HepG2 (cell line): ENCODE measurements around the gene OLFM2. TPM values are rescaled to one million over a fixed set of nuclear protein-coding genes. Genes with fewer than 3 reads are reported as not detected.

ENCODE experiments used
- ELF4 ChIP-seq: sonication (generic); formaldehyde crosslinking; IDR thresholded peaks from 2 replicates; pipeline ENCODE4 v1.5.0; 2020; ENCODE audit warnings: missing genetic modification reagents, mild to moderate bottlenecking, moderate library complexity, borderline replicate concordance
- JUND ChIP-seq: sonication (generic); formaldehyde crosslinking; IDR thresholded peaks from 2 replicates; pipeline ENCODE4 v1.8.0; 2022; ENCODE audit warnings: mild to moderate bottlenecking, missing genetic modification reagents
- KDM4B ChIP-seq: sonication (generic); formaldehyde crosslinking; IDR thresholded peaks from 2 replicates; pipeline ENCODE4 v1.4.0; 2020; ENCODE audit warnings: missing genetic modification reagents
- LCORL ChIP-seq, 2 experiments: fragments of 450-650 bp in 1 of 2; sonication (generic) in 1 of 2; formaldehyde crosslinking in 1 of 2; IDR thresholded peaks; 2 replicates each; pipeline versions ENCODE4 v1.5.0 to v1.6.1; 2017 to 2020; ENCODE audit warnings: antibody characterized with exemption in 1 of 2, missing genetic modification reagents in 1 of 2
- MXD1 ChIP-seq: sonication (generic); formaldehyde crosslinking; IDR thresholded peaks from 2 replicates; pipeline ENCODE4 v1.4.0; 2020; ENCODE audit warnings: mild to moderate bottlenecking, missing genetic modification reagents
- NKX3-1 ChIP-seq: sonication (generic); formaldehyde crosslinking; IDR thresholded peaks from 2 replicates; pipeline ENCODE4 v1.5.0; 2020; ENCODE audit warnings: missing genetic modification reagents
- POLR2AphosphoS5 ChIP-seq: IDR thresholded peaks from 2 replicates; pipeline ENCODE4 v1.6.1; 2012; ENCODE audit warnings: low read depth, low read length
- RBAK ChIP-seq: sonication (generic); formaldehyde crosslinking; IDR thresholded peaks from 2 replicates; pipeline ENCODE4 v1.5.1; 2020; ENCODE audit warnings: mild to moderate bottlenecking, missing genetic modification reagents
- REXO4 ChIP-seq: sonication (generic); formaldehyde crosslinking; IDR thresholded peaks from 2 replicates; pipeline ENCODE4 v1.8.0; 2022; ENCODE audit warnings: missing genetic modification reagents, mild to moderate bottlenecking, borderline replicate concordance
- SAP130 ChIP-seq: IDR thresholded peaks from 2 replicates; pipeline ENCODE4 v1.6.1; 2016; ENCODE audit warnings: low read depth
- TEAD3 ChIP-seq: optimal IDR thresholded peaks from 2 replicates; pipeline ENCODE3; 2016; ENCODE audit warnings: borderline replicate concordance
- THAP7 ChIP-seq: sonication (generic); formaldehyde crosslinking; IDR thresholded peaks from 2 replicates; pipeline ENCODE4 v1.8.1; 2023; ENCODE audit warnings: mild to moderate bottlenecking, missing genetic modification reagents
- ZBTB33 ChIP-seq: sonication (generic); formaldehyde crosslinking; IDR thresholded peaks from 2 replicates; pipeline ENCODE4 v1.4.0; 2020; ENCODE audit warnings: missing genetic modification reagents
- ZKSCAN1 ChIP-seq: fragments of 150-350 bp; IDR thresholded peaks from 2 replicates; pipeline ENCODE4 v1.6.1; 2014; ENCODE audit warnings: low read length
- ZNF18 ChIP-seq: sonication (generic); formaldehyde crosslinking; IDR thresholded peaks from 2 replicates; pipeline ENCODE4 v1.8.0; 2022; ENCODE audit warnings: mild to moderate bottlenecking, missing genetic modification reagents; ENCODE audit not compliant: insufficient replicate concordance
- ZNF20 ChIP-seq: sonication (generic); formaldehyde crosslinking; IDR thresholded peaks from 2 replicates; pipeline ENCODE4 v1.4.0; 2020; ENCODE audit warnings: mild to moderate bottlenecking, moderate library complexity, missing genetic modification reagents
- ZNF3 ChIP-seq: IDR thresholded peaks from 2 replicates; pipeline ENCODE4 v1.7.0; 2017; ENCODE audit warnings: inconsistent platforms
- ZNF329 ChIP-seq: sonication (generic); formaldehyde crosslinking; IDR thresholded peaks from 2 replicates; pipeline ENCODE4 v1.9.0; 2021; ENCODE audit warnings: low read depth, mild to moderate bottlenecking, missing genetic modification reagents
- ZNF441 ChIP-seq: sonication (generic); formaldehyde crosslinking; IDR thresholded peaks from 2 replicates; pipeline ENCODE4 v1.7.0; 2021; ENCODE audit warnings: missing genetic modification reagents, borderline replicate concordance
- ZNF75D ChIP-seq: sonication (generic); formaldehyde crosslinking; IDR thresholded peaks from 2 replicates; pipeline ENCODE4 v1.8.1; 2023; ENCODE audit warnings: missing genetic modification reagents, mild to moderate bottlenecking, borderline replicate concordance
- ZNF781 ChIP-seq: sonication (generic); formaldehyde crosslinking; IDR thresholded peaks from 2 replicates; pipeline ENCODE4 v1.5.1; 2020; ENCODE audit warnings: borderline replicate concordance, mild to moderate bottlenecking, missing genetic modification reagents; ENCODE audit errors: not compliant biosample characterization
- polyA plus RNA-seq, 8 experiments: library from polyadenylated mRNA; depleted of rRNA in 3 of 8; stranded (reverse) in 7 of 8; unstranded in 1 of 8; fragments of >200 nt; fragmentation: Illumina TruSeq in 4 of 8; extraction: Trizol in 4 of 8; gene quantifications; 2 replicates each; pipeline versions ENCODE4 v1.2.1 to v1.2.3, GENCODE V29; 2011 to 2016; ENCODE audit warnings: low read depth in 4 of 8, missing spikeins in 1 of 8, mixed read lengths in 1 of 8; ENCODE audit not compliant: insufficient read depth in 1 of 8
- total RNA-seq, 5 experiments: library from RNA; depleted of rRNA; stranded (reverse); fragments of >200 nt; fragmentation: Illumina TruSeq; extraction: Trizol; gene quantifications; 2 replicates each; pipeline ENCODE4 v1.2.3, GENCODE V29; 2016; ENCODE audit warnings: low read depth in 1 of 5

The OLFM2 gene
- total and polyA plus RNA-seq, 2 of the 13 experiments (the other 11 are each of a cell fraction or from before 2014, with no cell fraction given): 0.20 to 0.51 TPM

- TF ChIP-seq THAP7 (CRISPR knock-in tag): peak; percentile 62; the same call in 1 of the 2 replicates
- TF ChIP-seq ZKSCAN1: no peak
- TF ChIP-seq NKX3-1: no peak
- no peak for TF ChIP-seq ZBTB33
- TF ChIP-seq ZNF781 (CRISPR knock-in tag): no peak
- TF ChIP-seq ELF4 (CRISPR knock-in tag): peak; percentile 96
- TF ChIP-seq POLR2AphosphoS5: peak; percentile 97
- TF ChIP-seq KDM4B: no peak; the same call in 1 of the 2 replicates
- no peak for TF ChIP-seq ZNF18 (CRISPR knock-in tag)
- no peak for TF ChIP-seq ZNF20 (CRISPR knock-in tag)
- no peak for TF ChIP-seq LCORL (IDR thresholded peaks at IDR 0.05)
- 0 out of 2 replicates have a peak, but pooled peaks have one; percentile 56 for TF ChIP-seq LCORL (CRISPR knock-in tag; IDR thresholded peaks at IDR 0.05)
- TF ChIP-seq JUND: no peak
- TF ChIP-seq ZNF329: no peak
- no peak for TF ChIP-seq REXO4 (CRISPR knock-in tag)
- no peak for TF ChIP-seq RBAK (CRISPR knock-in tag)
- 0 out of 2 replicates have a peak, but pooled peaks have one; percentile 27 for TF ChIP-seq MXD1 (CRISPR knock-in tag)
- peak; percentile 90 for TF ChIP-seq SAP130 (CRISPR knock-in tag)
- no peak for TF ChIP-seq ZNF3 (CRISPR knock-in tag)
- peak; percentile 55; the same call in 1 of the 2 replicates for TF ChIP-seq ZNF441 (CRISPR knock-in tag)
- TF ChIP-seq TEAD3 (CRISPR knock-in tag): peak; percentile 5
- TF ChIP-seq ZNF75D (CRISPR knock-in tag): 0 out of 2 replicates have a peak, but pooled peaks have one; percentile 72
Observed at GRCh38 chr19:9818734-9819595, 117.3 kb downstream of the OLFM2 start, which contains the start of gene FBXL12 (continued).
